ENCODE data around the gene SLC49A3. TPM values are rescaled to one million over a fixed set of nuclear protein-coding genes. Genes with fewer than 3 reads are reported as not detected.

The SLC49A3 gene
- total and polyA plus RNA-seq, 12 donors, result 1.4 to 24.5 (median 7.3) TPM

GRCh38 chr4:681736-682451 lies 7.1 kb downstream of the SLC49A3 start:
- Histone ChIP-seq H3K9me3 (replicated peaks in 1 of 3) (no peaks in the 10 kb centered on the region), H3K27ac (no peak overlapping the region), H3K27me3 (no peaks in the 10 kb centered on the region), H3K4me3 (peak overlapping the region in 1 of 4 donors; percentile 60), H3K4me1 (replicated peaks in 1 of 2) (peaks cover 24 to 44% of the 10 kb centered on the region in 2 donors), H3K36me3 (replicated peaks in 1 of 2) (no peaks in the 10 kb centered on the region)
- intact Hi-C loops (cut with DNase I), result no loop called here
- TF ChIP-seq POLR2A (IDR thresholded peaks at IDR 0.05), result no peak
- TF ChIP-seq CTCF (IDR thresholded peaks at IDR 0.05), result no peak
- 79 to 100% (median 86%) methylated on average over 1 to 56 of the region's 58 CpGs for WGBS, 4 donors
- peak; percentile 55 to 72 (median 61) for DNase-seq

DNA sequence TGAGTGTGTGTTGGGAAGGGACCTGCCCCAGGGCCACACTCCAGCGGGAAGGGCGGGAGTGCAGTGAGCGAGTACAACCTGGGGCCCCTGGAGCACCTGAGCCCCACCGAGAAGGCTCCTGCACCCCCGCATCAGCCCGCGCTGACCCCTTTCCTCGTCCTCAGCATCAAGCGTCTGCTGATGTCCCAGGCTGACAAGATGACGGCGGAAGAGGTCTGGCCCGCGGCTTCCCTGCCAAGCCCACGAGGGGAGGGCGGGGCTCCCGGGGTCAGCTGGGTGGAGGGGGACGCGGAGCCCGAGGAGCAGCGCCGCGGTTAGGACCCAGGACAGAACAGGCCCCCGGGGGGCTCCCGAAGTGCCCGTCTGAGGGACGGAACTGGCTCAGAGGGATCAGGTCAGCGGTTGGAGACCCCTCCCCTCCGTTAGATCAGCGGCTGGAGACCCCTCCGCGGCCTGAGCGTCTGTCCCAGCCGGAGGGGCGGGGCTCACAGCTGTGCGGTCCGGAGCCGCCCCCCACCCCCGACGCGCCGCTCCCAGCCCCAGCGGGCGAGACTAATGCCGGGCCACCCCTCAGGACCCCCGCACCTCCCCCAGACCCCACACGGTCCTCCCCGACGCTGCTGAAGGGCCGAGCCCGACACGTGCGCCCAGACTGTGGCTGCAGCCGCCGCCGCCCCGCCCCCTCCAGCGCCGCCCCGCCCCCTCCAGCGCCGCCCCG lies 7.9 kb downstream of the SLC49A3 start:
- Histone ChIP-seq H3K36me3 (replicated peaks in 1 of 2) (no peaks in the 10 kb centered on the region), H3K4me1 (replicated peaks in 1 of 2) (peaks cover 20 to 36% of the 10 kb centered on the region in 2 donors), H3K4me3 (peak overlapping the region in 2 of 4 donors; percentile 60 to 64), H3K27ac (peak overlapping the region in 3 of 5 donors; percentile 34 to 84 (median 45)), H3K27me3 (no peaks in the 10 kb centered on the region), H3K9me3 (replicated peaks in 1 of 3) (no peaks in the 10 kb centered on the region)
- peak in 1 of 2 donors; percentile 27 for TF ChIP-seq POLR2A (IDR thresholded peaks at IDR 0.05)
- no peak for TF ChIP-seq CTCF (IDR thresholded peaks at IDR 0.05)
- peak; percentile 72 to 83 (median 82) for DNase-seq
- WGBS, 4 donors, result 0 to 6% (median 2%) methylated on average over 11 to 52 of the region's 62 CpGs
- intact Hi-C loops (cut with DNase I), result no loop called here

DNA sequence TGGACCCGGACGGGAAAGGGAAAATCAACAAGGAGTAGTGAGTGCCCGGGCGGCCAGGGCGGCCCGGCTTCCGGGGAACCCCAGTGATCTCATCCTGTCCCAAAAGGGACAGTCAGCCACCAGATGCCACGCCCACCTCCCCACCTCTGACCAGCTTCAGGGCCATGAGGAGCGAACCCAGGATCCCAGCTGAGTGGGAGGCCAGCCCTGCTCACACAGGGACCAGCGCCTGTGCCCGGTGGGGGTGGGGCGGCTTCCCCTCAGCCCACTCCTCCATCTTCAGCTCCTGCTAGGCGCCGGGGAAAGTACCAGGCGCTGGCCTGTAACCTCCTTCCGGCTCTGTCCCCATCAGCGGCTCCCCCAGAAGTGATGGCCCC lies 8.4 kb downstream of the SLC49A3 start:
- Histone ChIP-seq H3K4me1 (replicated peaks in 1 of 2) (peaks cover 20 to 33% of the 10 kb centered on the region in 2 donors), H3K4me3 (peak overlapping the region in 1 of 4 donors; percentile 60), H3K36me3 (replicated peaks in 1 of 2) (no peaks in the 10 kb centered on the region), H3K27me3 (no peaks in the 10 kb centered on the region), H3K27ac (peak overlapping the region in 1 of 5 donors; percentile 84), H3K9me3 (replicated peaks in 1 of 3) (no peaks in the 10 kb centered on the region)
- 38 to 62% (median 51%) methylated on average over 7 to 17 of the region's 17 CpGs for WGBS, 4 donors
- DNase-seq, result peak; percentile 54 to 72 (median 70)
- no peak for TF ChIP-seq POLR2A (IDR thresholded peaks at IDR 0.05)
- no peak for TF ChIP-seq CTCF (IDR thresholded peaks at IDR 0.05)
- intact Hi-C loops (cut with DNase I), result no loop called here

- no peak for DNase-seq
- H3K27me3 ChIP-seq, result no peaks in the 10 kb centered on the region
- TF ChIP-seq POLR2A (IDR thresholded peaks at IDR 0.05) (no peak), CTCF (IDR thresholded peaks at IDR 0.05) (no peak)
- intact Hi-C loops (cut with DNase I), result no loop called here
- no peaks in the 10 kb centered on the region for H3K9me3 ChIP-seq (replicated peaks in 1 of 3)
- H3K4me3 ChIP-seq, result no peak overlapping the region
- H3K36me3 ChIP-seq (replicated peaks in 1 of 2), result no peaks in the 10 kb centered on the region
- peaks cover 23 to 37% of the 10 kb centered on the region in 2 donors for H3K4me1 ChIP-seq (replicated peaks in 1 of 2)
- H3K27ac ChIP-seq, result peak overlapping the region in 1 of 5 donors; percentile 8
- WGBS, 4 donors, result 80 to 85% (median 81%) methylated on average over 8 to 9 of the region's 9 CpGs
Observed at GRCh38 chr4:680091-680490, 8.9 kb downstream of the SLC49A3 start.

Measured in adrenal gland (tissue), 12 donors.